Hindlimb muscle (tissue), 1 donor: Measurements from ENCODE around the gene LYST. TPM values are rescaled to one million over a fixed set of nuclear protein-coding genes. Genes with fewer than 3 reads are reported as not detected.

Experiments
- DNase-seq: peaks from one replicate; pipeline ENCODE4 v3.0.0-alpha.2; 2013
- polyA plus RNA-seq: library from polyadenylated mRNA; unstranded; fragments of 120-200 nt; gene quantifications from one replicate; pipeline ENCODE4 v1.2.1, GENCODE V29; 2013; ENCODE audit not compliant: insufficient read length

Gene LYST
- polyA plus RNA-seq, 1 donor, result 5.8 TPM

DNA sequence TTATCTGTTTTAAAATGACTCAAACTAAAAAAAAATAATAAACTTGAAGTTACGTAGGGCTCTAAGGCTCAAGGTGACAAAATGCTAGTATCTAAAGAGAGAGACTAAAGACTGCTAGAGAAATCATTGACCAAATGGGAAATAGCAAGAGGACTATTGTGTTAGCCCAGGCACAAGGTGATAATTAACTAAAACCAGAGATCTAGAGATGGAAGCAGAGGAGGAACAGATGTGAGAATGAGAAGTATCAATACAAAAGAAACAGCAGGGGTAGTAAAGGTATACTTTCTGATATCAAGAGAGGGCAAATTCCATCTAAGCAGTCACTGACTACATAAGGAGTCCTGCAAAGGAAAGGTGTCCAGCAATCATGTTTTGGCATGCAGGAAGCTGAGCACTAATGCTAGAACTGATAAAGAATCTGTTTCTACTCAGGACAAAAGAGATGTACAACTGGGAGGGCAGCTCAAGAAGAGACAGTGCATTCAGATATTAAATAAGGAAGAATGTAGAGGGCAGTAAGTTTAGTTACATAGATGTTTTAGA, 116.9 kb downstream of the LYST start:
- no peak for DNase-seq

DNA sequence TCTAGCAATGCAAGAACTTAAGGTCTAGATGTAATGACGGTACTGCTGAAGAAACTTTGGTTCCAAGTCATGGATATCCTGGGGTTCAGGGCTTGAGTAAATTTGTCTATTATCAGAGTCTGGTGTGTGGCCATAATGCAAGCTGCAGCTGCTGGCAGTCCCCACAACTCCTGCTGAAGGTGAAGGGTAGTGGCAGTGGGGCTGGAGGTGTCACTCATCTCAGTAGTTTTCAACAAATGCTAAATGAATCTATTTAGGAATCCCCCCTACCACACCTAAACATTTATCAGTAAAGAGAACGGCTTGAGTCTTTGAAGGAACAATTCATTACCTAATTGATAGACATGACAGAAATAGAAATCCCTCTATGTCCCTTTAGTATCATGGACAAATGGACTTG, 118.0 kb downstream of the LYST start:
- no peak for DNase-seq

DNA sequence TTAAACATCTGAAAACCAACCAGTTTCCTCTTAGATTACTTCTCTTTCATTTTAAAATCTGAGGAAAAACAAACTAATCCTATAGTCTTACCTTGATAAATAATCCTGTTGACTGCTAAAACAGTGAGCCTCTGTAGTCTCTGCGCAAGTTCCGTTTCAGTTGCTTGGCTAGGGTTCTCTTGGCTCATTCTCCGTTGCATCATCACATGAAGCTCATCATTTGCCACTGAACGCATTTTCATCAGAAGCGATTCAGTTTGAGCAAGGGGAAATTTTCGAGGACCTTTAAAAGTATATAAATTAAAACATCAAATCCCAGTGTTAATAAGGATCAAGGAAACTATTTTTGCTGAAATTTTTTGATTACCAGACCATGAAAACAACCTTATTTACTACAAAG, 120.5 kb downstream of the LYST start:
- no peak for DNase-seq

DNA sequence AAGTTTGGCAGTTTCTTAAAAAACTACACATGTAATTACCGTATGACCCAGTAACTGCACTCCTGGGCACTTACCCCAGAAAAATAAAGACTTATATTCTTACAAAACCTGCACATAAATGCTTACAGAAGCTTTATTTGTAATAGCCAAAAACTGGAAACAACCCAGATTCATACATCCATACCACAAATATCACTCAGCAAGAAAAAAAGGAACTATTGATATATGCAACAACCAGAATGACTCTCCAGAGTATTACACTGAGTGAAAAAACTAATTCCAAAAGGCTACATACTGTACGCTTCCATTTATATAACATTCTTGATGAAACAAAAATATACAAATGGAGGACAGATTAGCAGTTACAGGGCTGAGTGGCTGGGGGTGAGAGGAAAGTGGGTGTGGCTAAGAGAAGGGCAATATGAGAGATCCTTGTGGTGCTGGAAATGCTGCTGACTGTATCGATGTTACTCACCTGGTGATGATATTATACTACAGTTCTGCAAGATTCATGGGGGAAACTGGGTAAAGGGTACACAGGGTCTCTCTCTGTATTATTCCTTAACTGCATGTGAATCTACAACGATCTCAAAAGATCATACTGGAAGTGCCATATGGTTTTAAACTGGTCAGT, 121.1 kb downstream of the LYST start:
- DNase-seq, result no peak

DNA sequence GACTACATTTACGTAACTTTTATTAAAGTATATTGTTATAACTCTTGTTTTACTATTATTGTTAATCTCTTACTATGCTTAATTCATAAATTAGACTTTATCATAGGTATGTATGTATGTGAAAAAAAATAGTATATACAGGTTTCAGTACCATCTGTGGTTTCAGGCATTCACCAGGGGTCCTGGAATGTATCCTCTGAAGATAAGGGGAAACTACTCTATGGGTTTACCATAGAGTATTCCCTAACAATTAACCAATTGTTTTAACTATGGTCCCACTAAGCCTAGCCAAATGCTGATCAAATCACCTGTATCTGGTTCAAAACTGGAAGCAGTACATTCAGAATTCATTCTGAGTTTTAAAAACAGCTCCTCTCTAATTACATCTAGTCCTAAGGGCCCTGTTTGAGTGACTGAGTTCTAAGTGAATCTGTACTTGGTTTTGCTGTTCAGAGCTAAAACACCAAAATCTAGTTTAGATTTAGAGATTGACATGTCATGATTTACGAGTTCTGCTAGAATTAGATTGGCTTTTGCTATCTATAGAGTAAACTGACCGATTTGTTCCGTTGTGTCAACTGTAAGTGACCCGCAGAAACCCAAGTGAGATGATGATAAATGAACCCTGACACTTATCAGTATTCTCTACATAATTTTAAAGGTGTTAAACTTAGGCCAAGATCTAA, 123.6 kb downstream of the LYST start:
- DNase-seq, result no peak

DNA sequence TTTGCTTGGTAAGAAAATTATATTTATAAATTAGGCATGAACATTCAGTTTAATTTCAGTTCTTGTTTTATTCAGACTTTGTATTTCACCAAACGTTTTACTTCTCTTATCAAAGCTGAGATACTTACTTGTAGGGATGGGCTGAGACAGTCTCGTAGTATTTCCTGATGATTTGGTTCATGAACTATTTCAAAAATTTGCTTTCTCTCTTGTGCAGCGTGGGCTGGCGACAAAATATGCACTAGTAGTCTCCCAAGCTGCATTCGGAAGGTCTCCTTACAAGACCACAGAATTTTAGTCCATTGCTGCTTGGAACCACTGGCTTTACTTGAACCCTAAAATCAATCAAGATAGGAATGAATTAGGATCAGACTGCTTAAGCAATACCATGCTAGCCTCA, 125.4 kb downstream of the LYST start:
- no peak for DNase-seq

DNA sequence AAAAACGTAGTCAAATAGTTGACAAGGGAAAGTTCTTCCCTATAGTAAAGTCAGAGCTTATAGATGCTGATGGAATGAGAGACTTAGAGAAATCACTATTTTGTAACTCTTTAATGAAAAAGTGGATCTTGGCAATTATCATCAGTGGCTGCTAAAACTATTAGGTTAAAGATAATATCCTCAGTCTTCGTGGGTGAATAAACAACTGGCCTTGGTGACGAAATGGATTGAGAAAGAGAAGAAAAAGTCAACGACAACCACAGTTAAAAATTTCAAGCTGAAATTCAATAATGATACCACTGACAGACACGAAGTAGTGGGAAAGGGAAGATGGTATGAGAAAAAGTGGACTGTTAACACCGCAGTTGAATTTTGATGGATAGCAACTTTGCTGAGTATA, 127.1 kb downstream of the LYST start:
- DNase-seq, result no peak

DNA sequence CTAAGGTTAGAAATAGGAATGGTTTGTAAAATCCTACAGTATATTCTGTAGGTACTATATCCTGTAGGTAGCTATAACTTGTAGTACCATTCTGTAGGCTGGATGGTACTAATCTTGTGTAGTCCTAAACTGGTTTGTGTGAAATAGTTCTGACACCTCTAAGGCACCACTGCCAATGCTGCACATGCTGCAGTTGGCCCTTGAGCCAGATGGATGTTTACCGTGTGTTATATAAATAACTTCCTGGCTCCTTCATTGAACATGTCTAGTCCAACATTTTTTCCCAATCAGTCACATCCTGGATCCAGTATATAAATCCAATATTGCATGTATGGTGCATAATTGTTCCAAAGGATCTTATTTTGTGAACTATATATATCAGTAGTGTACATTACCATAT, 127.6 kb downstream of the LYST start:
- DNase-seq, result no peak

DNA sequence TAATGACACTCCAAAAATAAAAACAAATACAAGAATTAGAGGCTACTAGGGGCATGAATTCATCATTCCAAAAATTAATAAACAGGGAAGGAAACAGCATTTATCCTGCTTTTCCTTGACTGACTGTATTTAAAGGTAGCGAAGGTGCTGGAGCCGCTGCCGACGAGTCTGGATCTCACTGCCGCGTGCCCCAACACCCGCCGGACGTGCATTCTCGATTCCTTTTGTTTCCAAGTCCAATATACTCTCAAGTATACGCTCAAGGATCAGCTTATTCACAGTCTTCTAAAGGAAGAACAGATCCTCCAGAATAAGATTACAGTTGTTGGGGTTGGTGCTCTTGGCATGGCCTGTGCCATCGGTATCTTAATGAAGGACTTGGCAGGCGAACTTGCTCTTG, 129.0 kb downstream of the LYST start:
- no peak for DNase-seq

DNA sequence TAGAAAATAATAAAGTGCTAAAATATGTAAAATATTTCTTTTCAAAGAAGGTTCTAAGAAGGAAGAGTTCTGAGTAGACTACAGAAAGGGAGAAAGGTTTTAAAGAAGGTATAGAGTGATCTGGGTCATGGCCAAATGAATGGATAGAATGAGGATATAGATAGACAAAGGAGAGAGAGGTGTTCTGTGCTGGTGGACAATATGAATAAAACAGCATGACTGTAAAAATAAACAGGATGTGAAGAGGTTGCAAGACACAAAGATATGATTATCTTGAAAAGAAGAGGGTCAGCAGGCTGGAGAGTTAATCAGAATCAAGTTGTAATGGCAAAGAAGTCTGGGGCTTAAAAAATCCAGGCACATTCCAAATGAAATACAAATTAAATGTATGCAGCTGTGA, 130.4 kb downstream of the LYST start:
- no peak for DNase-seq

DNA sequence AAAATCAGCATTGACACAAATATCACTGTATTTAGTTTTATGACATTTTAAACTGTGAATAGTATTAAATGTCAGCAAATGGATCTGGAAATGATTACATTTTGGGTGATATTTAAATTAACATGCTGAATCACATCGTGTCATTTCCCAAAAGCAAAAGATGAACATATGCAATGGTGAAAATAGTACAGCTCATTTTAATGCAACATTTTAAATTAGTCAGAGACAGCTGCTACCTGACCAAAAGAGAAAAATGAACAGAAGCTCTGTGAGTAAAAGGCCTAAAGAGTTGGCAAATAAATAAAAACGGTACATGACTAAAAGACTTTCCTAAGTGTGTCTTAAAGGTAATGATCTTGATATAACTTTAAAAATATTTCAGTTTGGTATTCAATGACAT, 131.1 kb downstream of the LYST start:
- no peak for DNase-seq

DNA sequence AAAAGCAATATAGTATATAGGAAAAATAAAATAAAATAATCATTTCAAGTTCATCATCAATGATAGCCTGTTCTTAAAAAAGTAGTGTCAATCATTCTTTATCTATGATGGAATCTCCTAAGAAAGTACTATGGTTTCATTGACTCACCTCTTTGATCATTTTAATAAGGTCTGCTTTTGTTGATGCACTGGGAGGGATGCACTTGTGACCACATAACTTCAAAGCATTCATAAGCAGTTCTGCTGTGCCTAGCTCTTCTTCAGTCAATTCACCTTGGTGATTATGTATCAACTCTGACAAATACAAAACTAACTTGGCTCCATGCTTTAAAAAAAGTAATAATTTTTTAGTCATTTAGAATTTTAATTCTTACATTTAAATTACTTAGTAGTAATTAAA, 132.4 kb downstream of the LYST start:
- no peak for DNase-seq

DNA sequence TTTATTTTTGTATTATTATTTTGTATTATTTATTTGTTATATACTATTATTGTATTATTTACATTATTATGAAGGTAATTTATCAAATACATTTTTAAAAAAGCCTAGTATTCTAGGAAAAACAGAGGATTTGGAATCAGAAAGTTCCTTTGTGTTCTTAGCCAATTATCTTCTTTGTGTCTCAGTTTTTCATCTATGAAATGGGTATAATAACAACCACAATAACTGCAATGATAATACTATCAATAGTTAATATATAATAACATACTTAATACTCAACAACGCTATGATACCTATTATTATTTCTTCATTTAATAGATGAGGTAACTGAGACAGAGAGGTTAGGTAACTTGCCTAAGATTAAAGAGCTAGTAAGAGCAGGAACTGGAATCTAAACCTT, 136.7 kb downstream of the LYST start:
- DNase-seq, result no peak

DNA sequence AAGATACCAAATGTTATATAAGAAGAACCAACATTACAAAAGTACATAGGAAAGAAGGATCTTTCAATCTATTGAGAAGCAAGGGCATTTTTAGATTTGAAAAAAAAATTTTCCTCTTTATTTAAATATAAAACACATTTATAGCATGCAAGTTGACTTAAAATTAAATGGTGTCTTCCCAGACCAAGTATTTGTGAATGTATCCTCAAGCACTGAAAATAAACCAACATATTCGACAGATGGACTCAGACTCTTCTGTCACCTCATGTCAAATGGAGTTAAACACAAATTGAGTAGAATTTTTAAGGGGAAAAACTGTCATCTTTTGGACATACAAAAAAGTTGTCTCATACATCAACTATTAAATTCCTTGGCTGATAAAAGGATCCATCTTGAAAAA, 140.1 kb downstream of the LYST start:
- DNase-seq, result no peak

DNA sequence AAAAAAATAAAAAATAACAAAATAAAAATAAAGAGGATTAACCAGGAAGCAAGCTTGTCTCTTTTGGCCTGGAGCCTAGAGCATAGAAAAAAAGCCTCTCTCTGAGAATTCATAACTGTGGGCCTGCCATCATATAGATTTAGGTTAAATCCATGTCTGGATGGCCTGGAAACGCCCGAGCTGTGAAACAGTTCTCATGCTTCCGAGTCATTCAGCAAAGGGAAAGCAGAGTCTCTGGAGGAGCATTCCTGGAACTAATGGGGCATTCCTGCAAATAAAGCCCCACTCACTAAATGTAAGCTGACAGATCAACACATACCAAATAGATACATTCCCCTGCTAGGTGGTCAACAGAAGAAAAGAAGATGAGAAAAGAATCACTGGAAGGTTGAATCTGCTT, 141.3 kb downstream of the LYST start:
- DNase-seq, result peak; percentile 9

DNA sequence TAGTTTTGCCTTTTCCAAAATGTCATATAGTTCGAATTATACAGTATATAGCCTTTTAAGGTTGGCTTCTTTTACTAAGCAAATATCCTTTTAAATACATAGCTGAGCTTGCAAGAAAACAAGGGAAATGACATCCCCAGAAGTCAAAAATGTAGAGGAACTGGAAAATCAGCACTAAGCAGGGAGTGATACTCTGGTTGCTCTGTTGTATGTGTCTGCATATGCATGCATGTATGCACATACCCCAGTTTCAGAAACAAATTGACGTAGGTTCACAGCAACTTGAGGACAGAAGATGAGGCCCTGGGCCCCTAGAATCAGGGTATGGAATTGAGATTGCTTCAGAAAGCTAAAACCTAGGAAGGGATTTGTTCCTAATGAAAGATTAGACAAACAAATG, 142.0 kb downstream of the LYST start:
- no peak for DNase-seq

DNA sequence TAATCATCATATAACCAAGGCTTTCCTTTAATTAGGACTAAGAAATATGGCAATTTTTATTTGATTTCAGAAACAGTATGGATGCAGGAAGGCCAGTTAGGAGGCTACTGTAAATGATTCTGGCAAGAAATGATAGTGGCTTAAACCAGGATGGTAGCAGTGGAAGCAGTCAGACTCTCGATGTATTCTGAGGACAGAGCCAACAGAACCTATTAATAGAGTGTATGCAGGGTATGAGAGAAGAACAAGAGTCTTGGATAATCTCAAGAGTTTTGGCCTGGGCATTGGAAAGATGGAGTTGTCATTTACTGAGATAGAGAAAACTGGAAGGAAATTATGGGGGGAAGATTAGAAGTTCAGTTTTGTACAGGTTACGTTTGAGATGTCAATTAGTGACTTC, 143.8 kb downstream of the LYST start:
- DNase-seq, result no peak

DNA sequence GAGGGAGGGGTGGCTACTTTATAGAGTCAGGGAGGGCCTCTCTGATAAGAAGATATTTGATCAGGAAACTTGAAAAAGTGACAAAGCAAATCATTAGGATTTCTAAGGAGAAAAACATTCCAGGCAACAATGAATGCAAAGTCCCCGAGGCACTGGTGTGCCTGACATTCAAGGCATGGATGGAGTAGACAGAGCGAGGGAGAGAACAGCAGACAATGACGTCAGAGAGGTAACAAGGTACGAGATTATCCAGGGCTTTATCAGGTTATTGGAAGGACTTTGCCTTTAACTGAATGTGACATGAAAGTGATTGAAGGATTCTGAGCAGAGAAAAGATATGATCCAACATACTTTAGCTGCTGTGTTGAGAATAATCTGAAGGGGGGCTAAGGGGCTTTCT, 144.7 kb downstream of the LYST start:
- DNase-seq, result no peak

DNA sequence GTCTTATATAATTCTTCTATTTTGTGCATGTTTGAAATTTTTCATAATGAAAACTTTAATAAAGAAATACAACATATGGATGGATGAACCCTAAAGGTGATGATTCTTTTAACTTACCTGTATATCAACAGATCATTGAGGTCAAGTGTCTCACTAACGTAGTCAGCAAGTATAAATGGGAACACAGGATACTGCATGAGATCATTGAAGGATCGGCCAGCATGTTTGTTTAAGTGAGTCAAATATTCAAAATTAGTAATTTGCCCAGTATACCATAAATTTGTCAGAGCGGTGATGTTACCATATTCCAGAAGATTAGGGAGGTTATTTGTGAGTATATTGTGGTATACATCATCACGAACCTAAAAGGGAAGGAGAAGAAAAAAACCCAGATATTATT, 146.2 kb downstream of the LYST start:
- no peak for DNase-seq

DNA sequence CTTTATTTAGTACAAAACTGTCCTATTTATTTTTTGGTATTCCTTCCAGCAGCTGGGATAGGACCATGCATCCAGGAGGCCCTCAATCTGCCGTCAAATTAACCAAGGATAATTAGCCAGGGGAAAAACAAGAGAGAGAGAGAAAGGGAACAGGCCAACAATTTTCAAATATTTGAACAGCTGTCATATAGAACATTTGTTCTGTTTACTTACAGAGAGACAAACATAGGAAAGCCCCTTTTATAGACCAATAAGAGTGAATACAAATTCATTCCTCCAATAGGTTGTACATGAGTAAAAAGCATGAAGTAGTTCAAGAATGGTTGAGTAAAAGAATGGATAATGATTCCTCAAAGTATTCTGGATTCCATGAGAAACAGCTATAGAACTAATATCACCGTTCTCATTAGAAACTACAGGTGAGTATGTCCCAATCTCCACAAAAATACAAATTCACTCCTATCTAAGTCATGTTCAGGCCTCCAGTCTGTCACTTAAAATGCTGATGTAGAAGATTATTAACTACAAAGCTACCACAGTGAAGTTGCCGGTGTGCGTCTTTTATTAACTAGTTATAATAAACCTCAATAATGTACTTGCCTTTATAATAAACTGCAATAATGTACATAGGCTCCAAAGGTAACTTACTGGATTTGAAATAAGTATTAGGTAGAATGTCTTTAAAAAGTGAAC, 152.4 kb downstream of the LYST start:
- DNase-seq, result no peak

DNA sequence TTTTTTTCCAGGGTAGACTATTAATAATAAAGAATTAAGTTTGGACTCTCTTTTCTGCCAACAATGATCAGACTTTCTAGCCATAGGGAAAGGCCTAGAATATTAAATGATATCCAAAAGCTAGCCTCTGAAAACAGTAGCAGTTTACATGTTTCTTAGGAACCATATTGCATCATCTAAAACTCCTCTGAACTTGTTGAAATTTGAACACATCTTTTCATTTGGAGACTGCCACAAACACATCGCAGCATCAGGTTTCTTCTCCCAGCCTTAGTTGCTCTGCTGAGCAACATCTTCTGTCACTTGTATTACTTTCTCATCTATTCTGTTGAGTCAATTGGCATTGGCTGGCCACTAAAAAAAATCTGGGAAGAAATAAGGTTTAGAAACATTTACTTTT, 153.9 kb downstream of the LYST start:
- no peak for DNase-seq

DNA sequence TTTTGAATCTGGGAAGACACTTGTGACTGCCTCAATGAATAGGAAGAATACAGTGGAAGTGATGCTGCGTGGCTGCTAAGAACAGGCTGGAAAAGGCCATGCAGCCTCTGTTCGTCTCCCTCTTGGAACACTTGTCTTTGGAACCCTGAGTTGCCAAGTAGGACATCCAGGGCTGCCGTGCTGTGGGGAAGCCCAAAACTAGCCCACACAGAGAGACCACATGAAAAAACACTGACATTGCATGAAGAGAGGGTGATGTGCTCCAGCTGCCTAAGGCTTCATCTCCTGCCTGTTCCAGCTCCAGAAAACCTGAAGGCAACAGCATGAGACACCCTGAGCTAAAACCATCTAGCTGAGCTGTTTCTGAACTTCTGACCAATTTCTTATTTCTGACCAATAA, 156.0 kb downstream of the LYST start:
- DNase-seq, result no peak

DNA sequence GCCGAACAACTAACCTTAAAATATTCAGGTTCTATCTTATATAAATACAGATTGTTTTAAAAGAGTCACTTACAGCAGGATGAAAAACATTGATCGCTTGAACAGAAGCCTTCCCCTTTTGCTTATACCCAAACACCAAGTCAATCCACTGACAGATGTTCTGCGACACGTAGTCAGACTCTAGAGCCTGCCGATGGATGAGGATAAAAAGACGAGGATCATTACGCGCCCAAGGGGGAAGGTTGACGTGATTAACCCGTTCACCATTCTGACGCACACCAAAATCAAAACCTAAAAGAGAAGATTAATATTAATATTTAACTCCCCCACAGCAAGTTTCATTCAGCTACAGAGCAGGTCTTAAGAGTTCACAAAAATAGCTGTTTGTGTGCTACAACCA, 157.7 kb downstream of the LYST start:
- DNase-seq, result no peak

DNA sequence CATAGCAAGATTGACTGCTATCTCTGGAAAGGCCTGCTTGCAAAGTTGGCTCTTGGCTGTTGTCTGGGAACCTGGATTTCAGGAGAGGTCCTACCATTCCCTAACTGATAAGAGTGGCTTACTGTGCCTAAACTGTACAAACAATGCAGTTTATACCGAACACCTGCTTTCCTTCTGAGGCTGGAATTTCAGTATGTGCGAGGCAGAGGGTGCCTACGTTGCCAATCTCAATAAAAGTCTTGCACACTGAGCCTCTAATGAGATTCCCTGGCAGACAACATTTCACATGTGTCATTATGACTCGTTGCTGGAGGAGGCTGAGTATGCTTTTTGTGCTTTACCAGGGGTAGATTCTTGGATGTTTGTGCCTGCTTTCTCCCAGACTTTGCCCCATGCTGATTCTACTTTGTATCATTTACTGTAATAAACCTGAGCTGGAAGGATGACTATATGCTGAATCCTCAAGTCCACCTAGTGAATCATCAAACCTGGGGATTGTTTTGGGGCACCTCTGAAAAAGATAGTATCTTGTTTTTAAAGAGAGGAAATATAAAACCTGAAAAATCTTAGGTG, 158.2 kb downstream of the LYST start:
- DNase-seq, result no peak
